Measurements from ENCODE around the gene MRPL4.

GRCh38 chr19:10231612-10232228 lies 20.3 kb upstream of the MRPL4 start:
- TF ChIP-seq CTCF (IDR thresholded peaks at IDR 0.05 in 2 of 3, conservative IDR thresholded peaks at IDR 0.05 in 1 of 3; ENCODE audit: control insufficient read depth in 2 of 3, extremely low read depth in 1 of 3, insufficient read depth in 1 of 3, low read depth in 3 of 3, low read length in 3 of 3) (no peak), POLR2A (IDR thresholded peaks at IDR 0.05; ENCODE audit: low read depth, low read length) (no peak), NFYB (IDR thresholded peaks at IDR 0.05; ENCODE audit: insufficient read depth, low read depth, low read length) (no peak), TCF12 (IDR thresholded peaks at IDR 0.05; ENCODE audit: low read depth, low read length) (no peak), USF1 (IDR thresholded peaks at IDR 0.05; ENCODE audit: borderline replicate concordance, extremely low read length, insufficient read depth, low read depth, low read length) (no peak), ZNF274 (IDR thresholded peaks at IDR 0.05; ENCODE audit: insufficient read depth, insufficient read length) (no peak), PAX8 (IDR thresholded peaks at IDR 0.05) (no peak), SIX5 (IDR thresholded peaks at IDR 0.05; ENCODE audit: low read depth, low read length, severe bottlenecking) (no peak)

All from GM12878 (cell line).